ENCODE results near the gene DDX20. TPM values are rescaled to one million over a fixed set of nuclear protein-coding genes. Genes with fewer than 3 reads are reported as not detected.

Gene DDX20
- total RNA-seq, 2 experiments from 2014 or later: 15.3 to 15.9 TPM

DNA sequence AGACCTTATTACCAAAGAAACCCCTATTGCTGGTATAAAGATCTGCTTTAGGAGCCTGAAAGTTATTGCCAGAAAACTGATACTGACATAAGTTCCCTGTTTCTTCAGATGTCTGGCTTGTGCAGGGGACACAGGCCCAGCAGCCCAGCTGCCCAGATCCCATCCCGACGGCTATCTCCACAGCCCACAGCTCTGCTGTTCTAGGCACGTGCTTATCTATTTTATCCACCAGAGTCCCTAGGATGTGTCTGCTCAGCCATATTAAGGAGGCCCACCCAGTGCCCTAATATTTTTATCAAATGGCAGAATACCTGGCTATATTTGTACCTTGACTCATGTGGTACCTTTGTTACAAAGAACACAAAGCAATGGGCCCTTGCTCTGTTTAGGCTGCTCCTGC is 58.9 kb downstream of the DDX20 start:
- ChIA-PET POLR2A (no interaction called here), CTCF (no interaction called here)
- Mint-ChIP-seq H3K4me1 (ENCODE audit: low read depth) (no peaks in the 10 kb centered on the region), H3K4me3 (no peak overlapping the region), H3K36me3 (ENCODE audit: low read depth) (no peaks in the 10 kb centered on the region), H3K27ac (no peak overlapping the region), H3K9me3 (no peaks in the 10 kb centered on the region), H3K27me3 (peaks cover 1% of the 10 kb centered on the region)
- TF ChIP-seq, protein P1, sequence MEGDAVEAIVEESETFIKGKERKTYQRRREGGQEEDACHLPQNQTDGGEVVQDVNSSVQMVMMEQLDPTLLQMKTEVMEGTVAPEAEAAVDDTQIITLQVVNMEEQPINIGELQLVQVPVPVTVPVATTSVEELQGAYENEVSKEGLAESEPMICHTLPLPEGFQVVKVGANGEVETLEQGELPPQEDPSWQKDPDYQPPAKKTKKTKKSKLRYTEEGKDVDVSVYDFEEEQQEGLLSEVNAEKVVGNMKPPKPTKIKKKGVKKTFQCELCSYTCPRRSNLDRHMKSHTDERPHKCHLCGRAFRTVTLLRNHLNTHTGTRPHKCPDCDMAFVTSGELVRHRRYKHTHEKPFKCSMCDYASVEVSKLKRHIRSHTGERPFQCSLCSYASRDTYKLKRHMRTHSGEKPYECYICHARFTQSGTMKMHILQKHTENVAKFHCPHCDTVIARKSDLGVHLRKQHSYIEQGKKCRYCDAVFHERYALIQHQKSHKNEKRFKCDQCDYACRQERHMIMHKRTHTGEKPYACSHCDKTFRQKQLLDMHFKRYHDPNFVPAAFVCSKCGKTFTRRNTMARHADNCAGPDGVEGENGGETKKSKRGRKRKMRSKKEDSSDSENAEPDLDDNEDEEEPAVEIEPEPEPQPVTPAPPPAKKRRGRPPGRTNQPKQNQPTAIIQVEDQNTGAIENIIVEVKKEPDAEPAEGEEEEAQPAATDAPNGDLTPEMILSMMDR (IDR thresholded peaks at IDR 0.05): no peak
- DNase-seq (no peak), ATAC-seq (no peak)
- intact Hi-C loops (cut with micrococcal nuclease): no loop called here

Other genes starting within 250 kb of the DDX20 start
- gene RAP1A, start 136.1 kb upstream of the DDX20 start, total RNA-seq: 100 to 1,000 TPM; 197 to 198 TPM
- gene INKA2, start 16.5 kb upstream of the DDX20 start, total RNA-seq: 1 to 10 TPM; 1.7 to 2.3 TPM
- gene KCND3, start 233.8 kb downstream of the DDX20 start, total RNA-seq: not detected